Colonic mucosa (tissue), 4 donors: ENCODE measurements around the gene NR1I2. TPM values are rescaled to one million over a fixed set of nuclear protein-coding genes. Genes with fewer than 3 reads are reported as not detected.

Experiments used
- DNase-seq: peaks from one replicate; pipeline ENCODE4 v3.0.0-alpha.2; 2020
- H3K27ac ChIP-seq: fragments of 200-600 bp; one replicate; pipeline ENCODE4 v1.8.0; 2021
- H3K27me3 ChIP-seq: fragments of 200-600 bp; one replicate; pipeline ENCODE4 v1.8.0; 2021
- H3K36me3 ChIP-seq: fragments of 200-600 bp; one replicate; pipeline ENCODE4 v1.8.0; 2021
- H3K4me1 ChIP-seq: fragments of 200-600 bp; one replicate; pipeline ENCODE4 v1.8.0; 2021; ENCODE audit warnings: mild to moderate bottlenecking
- H3K4me3 ChIP-seq: fragments of 200-600 bp; one replicate; pipeline ENCODE4 v1.8.0; 2021
- H3K9ac ChIP-seq, 2 donors: one replicate each; pipeline ENCODE4 v1.7.0; 2013; ENCODE audit warnings: control low read depth in 2 of 2, low read depth in 2 of 2, low read length in 2 of 2
- H3K9me3 ChIP-seq: fragments of 200-600 bp; one replicate; pipeline ENCODE4 v1.8.0; 2021
- intact Hi-C: fragments of 100-400 bp; cut with DNase I; formaldehyde crosslinking; loops from one replicate; pipeline ENCODE4 v1.14.1; 2022
- total RNA-seq, 2 donors: library from RNA; stranded (reverse); fragmentation: NEBNext Ultra II Directional in 1 of 2; extraction: Animal tissue kit (Norgen Biotek cat#: 25700) in 1 of 2; gene quantifications; one replicate each; pipeline ENCODE4 v1.2.1, GENCODE V29; 2021
- TF ChIP-seq, protein P1 (sequence below): fragments of 200-600 bp; IDR thresholded peaks from one replicate; pipeline ENCODE4 v1.8.0; 2022; ENCODE audit warnings: antibody characterized with exemption, mild to moderate bottlenecking
- donor health status: healthy.
- donor health status: DM: no; HTN: no; CAD: no.
- donor health status: DM: no; HTN: no; CAD: no.

NR1I2 gene
- total RNA-seq, 2 donors from 2014 or later, result 58.4 to 70.4 TPM

DNA sequence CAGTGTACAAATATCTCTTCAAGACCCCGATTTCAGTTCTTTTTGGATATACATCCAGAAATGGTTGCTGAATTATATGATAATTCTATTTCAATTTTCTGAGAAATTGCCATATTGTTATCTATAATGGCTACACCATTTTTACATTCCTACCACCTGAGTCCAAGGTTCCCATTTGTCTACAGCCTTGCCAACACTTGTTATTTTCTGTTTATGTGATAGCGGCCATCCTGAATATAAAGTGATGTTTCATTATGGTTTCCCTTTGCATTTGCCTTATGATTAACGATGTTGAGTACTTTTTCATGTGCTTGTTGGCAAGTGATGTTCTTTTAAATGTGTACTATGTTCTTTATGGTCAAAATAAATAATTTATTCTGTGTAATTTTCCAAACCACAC lies 8.5 kb downstream of the NR1I2 start:
- H3K27ac ChIP-seq, result no peak overlapping the region
- H3K9me3 ChIP-seq, result no peaks in the 10 kb centered on the region
- no peak overlapping the region for H3K9ac ChIP-seq
- H3K4me3 ChIP-seq, result no peak overlapping the region
- no peaks in the 10 kb centered on the region for H3K36me3 ChIP-seq
- H3K27me3 ChIP-seq, result no peaks in the 10 kb centered on the region
- intact Hi-C loops, result no loop called here
- DNase-seq, result no peak
- TF ChIP-seq, protein P1, sequence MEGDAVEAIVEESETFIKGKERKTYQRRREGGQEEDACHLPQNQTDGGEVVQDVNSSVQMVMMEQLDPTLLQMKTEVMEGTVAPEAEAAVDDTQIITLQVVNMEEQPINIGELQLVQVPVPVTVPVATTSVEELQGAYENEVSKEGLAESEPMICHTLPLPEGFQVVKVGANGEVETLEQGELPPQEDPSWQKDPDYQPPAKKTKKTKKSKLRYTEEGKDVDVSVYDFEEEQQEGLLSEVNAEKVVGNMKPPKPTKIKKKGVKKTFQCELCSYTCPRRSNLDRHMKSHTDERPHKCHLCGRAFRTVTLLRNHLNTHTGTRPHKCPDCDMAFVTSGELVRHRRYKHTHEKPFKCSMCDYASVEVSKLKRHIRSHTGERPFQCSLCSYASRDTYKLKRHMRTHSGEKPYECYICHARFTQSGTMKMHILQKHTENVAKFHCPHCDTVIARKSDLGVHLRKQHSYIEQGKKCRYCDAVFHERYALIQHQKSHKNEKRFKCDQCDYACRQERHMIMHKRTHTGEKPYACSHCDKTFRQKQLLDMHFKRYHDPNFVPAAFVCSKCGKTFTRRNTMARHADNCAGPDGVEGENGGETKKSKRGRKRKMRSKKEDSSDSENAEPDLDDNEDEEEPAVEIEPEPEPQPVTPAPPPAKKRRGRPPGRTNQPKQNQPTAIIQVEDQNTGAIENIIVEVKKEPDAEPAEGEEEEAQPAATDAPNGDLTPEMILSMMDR, result no peak
- no peaks in the 10 kb centered on the region for H3K4me1 ChIP-seq

DNA sequence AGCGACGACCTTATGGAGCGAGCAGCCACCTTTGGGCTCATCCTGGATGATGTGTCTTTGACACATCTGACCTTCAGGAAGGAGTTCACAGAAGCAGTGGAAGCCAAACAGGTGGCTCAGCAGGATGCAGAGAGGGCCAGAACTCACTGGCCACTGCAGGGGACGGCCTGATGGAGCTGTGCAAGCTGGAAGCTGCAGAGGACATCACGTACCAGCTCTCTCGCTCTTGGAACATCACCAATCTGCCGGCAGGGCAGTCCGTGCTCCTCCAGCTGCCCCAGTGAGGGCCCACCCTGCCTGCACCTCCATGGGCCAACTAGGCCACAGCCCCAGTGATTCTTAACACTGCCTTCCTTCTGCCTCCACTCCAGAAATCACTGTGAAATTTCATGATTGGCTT lies 10.4 kb downstream of the NR1I2 start:
- no peak for DNase-seq
- H3K36me3 ChIP-seq, result no peaks in the 10 kb centered on the region
- H3K27me3 ChIP-seq, result no peaks in the 10 kb centered on the region
- H3K9me3 ChIP-seq, result no peaks in the 10 kb centered on the region
- no peak overlapping the region for H3K27ac ChIP-seq
- TF ChIP-seq, protein P1, result no peak
- intact Hi-C loops, result no loop called here
- H3K4me1 ChIP-seq, result no peaks in the 10 kb centered on the region
- no peak overlapping the region for H3K4me3 ChIP-seq
- H3K9ac ChIP-seq, result no peak overlapping the region

DNA sequence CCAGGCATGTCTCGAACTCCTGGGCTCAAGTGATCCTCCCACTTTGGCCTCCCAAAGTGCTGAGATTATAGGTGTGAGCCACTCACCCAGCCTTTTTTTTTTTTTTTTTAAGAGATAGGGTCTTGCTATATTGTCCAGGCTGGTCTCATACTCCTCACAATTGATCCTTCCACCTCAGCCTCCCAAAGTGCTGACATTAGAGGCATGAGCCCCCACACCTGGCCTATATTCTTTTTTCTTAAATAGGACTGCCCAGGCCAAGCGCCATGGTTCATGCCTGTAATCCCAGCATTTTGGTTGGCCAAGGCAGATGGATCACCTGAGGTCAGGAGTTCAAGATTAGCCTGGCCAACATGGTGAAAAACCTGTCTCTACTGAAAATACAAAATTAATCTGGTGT lies 12.5 kb downstream of the NR1I2 start:
- Histone ChIP-seq H3K27ac (peak overlapping the region; percentile 26), H3K4me1 (no peaks in the 10 kb centered on the region)
- intact Hi-C loops, result no loop called here

DNA sequence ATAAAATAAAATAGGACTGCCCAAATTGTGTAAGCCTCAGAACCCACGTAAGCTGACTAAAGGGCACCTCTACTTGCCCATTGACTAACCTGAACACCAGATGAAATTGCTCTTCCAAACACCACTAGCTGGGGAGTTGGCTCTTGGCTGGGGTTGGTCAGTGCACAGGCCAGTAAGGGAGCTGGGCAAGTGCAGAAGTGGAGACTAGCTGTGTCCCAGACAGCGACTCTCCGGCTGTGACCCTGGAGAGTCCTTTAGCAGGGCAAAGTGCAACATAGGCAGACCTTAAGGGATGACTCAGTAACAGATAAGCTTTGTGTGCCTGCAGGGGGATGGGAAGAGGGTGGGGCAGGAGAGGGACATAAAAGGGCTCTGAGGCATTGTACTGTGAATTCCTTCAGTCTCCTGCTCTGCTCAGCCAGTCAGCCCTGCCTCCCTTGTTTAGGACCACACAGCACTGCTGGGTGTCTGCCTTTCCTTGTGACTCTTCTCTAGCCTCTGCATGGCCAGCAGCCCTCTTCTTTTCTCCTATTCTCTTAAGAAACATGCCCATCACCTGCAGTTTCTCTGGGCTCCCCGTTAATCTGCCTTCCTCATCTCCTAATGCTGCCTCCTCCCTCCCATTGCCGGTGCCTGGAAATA lies 13.2 kb downstream of the NR1I2 start:
- peak; percentile 91 for DNase-seq
- H3K27me3 ChIP-seq, result no peaks in the 10 kb centered on the region
- no peak overlapping the region for H3K4me3 ChIP-seq
- H3K36me3 ChIP-seq, result no peaks in the 10 kb centered on the region
- TF ChIP-seq, protein P1, result no peak
- H3K9me3 ChIP-seq, result no peaks in the 10 kb centered on the region
- H3K27ac ChIP-seq, result peak overlapping the region; percentile 57
- intact Hi-C loops, result no loop called here
- H3K9ac ChIP-seq, result no peak overlapping the region
- no peaks in the 10 kb centered on the region for H3K4me1 ChIP-seq

More for the DNA sequence above, 12.5 kb downstream of the NR1I2 start:
- H3K9ac ChIP-seq, result no peak overlapping the region
- TF ChIP-seq, protein P1, result no peak
- no peaks in the 10 kb centered on the region for H3K36me3 ChIP-seq
- H3K9me3 ChIP-seq, result no peaks in the 10 kb centered on the region
- H3K4me3 ChIP-seq, result no peak overlapping the region
- H3K27me3 ChIP-seq, result no peaks in the 10 kb centered on the region
- no peak for DNase-seq

DNA sequence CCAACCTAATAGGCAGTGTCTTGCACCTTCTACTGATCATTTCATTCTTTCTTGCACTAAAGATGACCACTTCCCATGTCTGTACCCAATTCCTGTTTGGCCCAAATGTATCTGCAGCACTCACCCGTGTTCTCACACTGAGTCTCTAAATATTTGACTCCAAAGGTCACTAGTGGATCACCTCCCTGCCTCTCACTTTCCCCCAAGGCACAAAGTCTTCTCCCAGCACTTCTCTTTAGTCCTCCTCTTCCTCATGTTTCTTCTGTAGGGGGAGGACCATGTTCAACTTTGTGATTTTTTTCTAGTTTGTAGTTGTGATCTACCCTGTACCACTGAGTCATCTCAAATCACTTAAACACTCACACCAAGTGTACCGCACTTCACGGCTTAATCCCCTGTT lies 13.9 kb downstream of the NR1I2 start:
- no peaks in the 10 kb centered on the region for H3K4me1 ChIP-seq
- DNase-seq, result no peak
- H3K9me3 ChIP-seq, result no peaks in the 10 kb centered on the region
- TF ChIP-seq, protein P1, result no peak
- no peak overlapping the region for H3K9ac ChIP-seq
- no peak overlapping the region for H3K4me3 ChIP-seq
- H3K36me3 ChIP-seq, result no peaks in the 10 kb centered on the region
- H3K27me3 ChIP-seq, result no peaks in the 10 kb centered on the region
- H3K27ac ChIP-seq, result peak overlapping the region; percentile 57
- intact Hi-C loops, result no loop called here
